Erythroblast (primary cell): Measurements from ENCODE around the gene PYGB.

ENCODE experiments used
- GATA1 ChIP-seq: IDR thresholded peaks from 2 replicates; pipeline ENCODE4 v1.6.1; 2011; ENCODE audit warnings: low read depth, mild to moderate bottlenecking, control low read depth, low read length, moderate library complexity
- POLR2A ChIP-seq: IDR thresholded peaks from 2 replicates; pipeline ENCODE4 v1.6.1; 2011; ENCODE audit warnings: mild to moderate bottlenecking, low read length

- TF ChIP-seq POLR2A (no peak), GATA1 (no peak)
Measured at GRCh38 chr20:25285856-25286798, 38.2 kb downstream of the PYGB start.
